Activated naive CD8-positive, alpha-beta T cell treated with anti-CD3 and anti-CD28 coated beads, Interleukin-2, amount 50 U/mL, for 16 hours (primary cell): ENCODE data around the gene GPC5.
"Not testable (repeated sequence)": the region's sequence is repeated elsewhere in the genome, so short reads cannot be mapped to it uniquely, and the experiment has no call there.

Experiments used
- DNase-seq: peaks from one replicate; pipeline ENCODE4 v3.0.0-alpha.2; 2020; ENCODE audit warnings: low read depth, low spot score

GPC5 gene

GRCh38 chr13:91771229-91771628 is 372.8 kb downstream of the GPC5 start:
- DNase-seq, result no peak

GRCh38 chr13:91773591-91774227 is 375.3 kb downstream of the GPC5 start:
- no peak for DNase-seq

GRCh38 chr13:91774397-91774796 is 376.0 kb downstream of the GPC5 start:
- no peak for DNase-seq

- no peak for DNase-seq
These were observed 378.3 kb downstream of the GPC5 start for GRCh38 chr13:91776611-91777193.

- no peak for DNase-seq
These were observed 379.7 kb downstream of the GPC5 start for GRCh38 chr13:91778123-91778522.

GRCh38 chr13:91781982-91782691 is 383.7 kb downstream of the GPC5 start:
- DNase-seq, result not testable (repeated sequence)

- DNase-seq, result no peak
These were observed 387.2 kb downstream of the GPC5 start for GRCh38 chr13:91785431-91786119.

- no peak for DNase-seq
These were observed 393.6 kb downstream of the GPC5 start for GRCh38 chr13:91792054-91792453.

GRCh38 chr13:91797567-91797966 is 399.1 kb downstream of the GPC5 start:
- DNase-seq, result no peak

GRCh38 chr13:91798338-91798737 is 399.9 kb downstream of the GPC5 start:
- not testable (repeated sequence) for DNase-seq

- not testable (repeated sequence) for DNase-seq
These were observed 403.4 kb downstream of the GPC5 start for GRCh38 chr13:91801772-91802171.

- no peak for DNase-seq
These were observed 404.5 kb downstream of the GPC5 start for GRCh38 chr13:91802957-91803356.

GRCh38 chr13:91804724-91805123 is 406.3 kb downstream of the GPC5 start:
- DNase-seq, result no peak

GRCh38 chr13:91805605-91806004 is 407.2 kb downstream of the GPC5 start:
- DNase-seq, result no peak

- no peak for DNase-seq
These were observed 410.7 kb downstream of the GPC5 start for GRCh38 chr13:91809161-91809560.

- DNase-seq, result no peak
These were observed 414.8 kb downstream of the GPC5 start for GRCh38 chr13:91813253-91813652.

- no peak for DNase-seq
These were observed 417.9 kb downstream of the GPC5 start for GRCh38 chr13:91816263-91816807.

- no peak for DNase-seq
These were observed 418.8 kb downstream of the GPC5 start for GRCh38 chr13:91817250-91817649.

GRCh38 chr13:91824416-91824815 is 426.0 kb downstream of the GPC5 start:
- no peak for DNase-seq

GRCh38 chr13:91825516-91825915 is 427.1 kb downstream of the GPC5 start:
- DNase-seq, result no peak

- no peak for DNase-seq
These were observed 438.1 kb downstream of the GPC5 start for GRCh38 chr13:91836553-91836952.

GRCh38 chr13:91845612-91846011 is 447.2 kb downstream of the GPC5 start:
- no peak for DNase-seq
